Sciatic nerve (tissue), 2 donors: ENCODE data around the gene B3GNT2. TPM values are rescaled to one million over a fixed set of nuclear protein-coding genes. Genes with fewer than 3 reads are reported as not detected.

ENCODE experiments used
- ATAC-seq: fragments of 200-7000 bp; cut with Tn5 transposase; one replicate; pipeline ENCODE4 v1.9.1; 2020; ENCODE audit warnings: mild to moderate bottlenecking, moderate library complexity
- DNase-seq: peaks from one replicate; pipeline ENCODE4 v3.0.0-alpha.2; 2020; ENCODE audit warnings: low spot score
- intact Hi-C: fragments of 100-400 bp; cut with DNase I; formaldehyde crosslinking; loops from one replicate; pipeline ENCODE4 v1.14.2; 2022
- total RNA-seq: library from RNA; stranded (reverse); fragmentation: NEBNext Ultra II Directional; extraction: Animal tissue kit (Norgen Biotek cat#: 25700); gene quantifications from one replicate; pipeline ENCODE4 v1.2.1, GENCODE V29; 2021
- donor health status: DM: no; HTN: no; CAD: no.
- donor health status: DM: no; HTN: no; CAD: no.

B3GNT2 gene
- total RNA-seq, 1 donor from 2014 or later: 21.0 TPM

DNA sequence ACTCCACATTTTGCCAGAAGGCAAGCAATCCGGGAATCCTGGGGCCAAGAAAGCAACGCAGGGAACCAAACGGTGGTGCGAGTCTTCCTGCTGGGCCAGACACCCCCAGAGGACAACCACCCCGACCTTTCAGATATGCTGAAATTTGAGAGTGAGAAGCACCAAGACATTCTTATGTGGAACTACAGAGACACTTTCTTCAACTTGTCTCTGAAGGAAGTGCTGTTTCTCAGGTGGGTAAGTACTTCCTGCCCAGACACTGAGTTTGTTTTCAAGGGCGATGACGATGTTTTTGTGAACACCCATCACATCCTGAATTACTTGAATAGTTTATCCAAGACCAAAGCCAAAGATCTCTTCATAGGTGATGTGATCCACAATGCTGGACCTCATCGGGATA is 26.8 kb downstream of the B3GNT2 start:
- intact Hi-C loops: no loop called here
- DNase-seq: no peak
- ATAC-seq: no peak

DNA sequence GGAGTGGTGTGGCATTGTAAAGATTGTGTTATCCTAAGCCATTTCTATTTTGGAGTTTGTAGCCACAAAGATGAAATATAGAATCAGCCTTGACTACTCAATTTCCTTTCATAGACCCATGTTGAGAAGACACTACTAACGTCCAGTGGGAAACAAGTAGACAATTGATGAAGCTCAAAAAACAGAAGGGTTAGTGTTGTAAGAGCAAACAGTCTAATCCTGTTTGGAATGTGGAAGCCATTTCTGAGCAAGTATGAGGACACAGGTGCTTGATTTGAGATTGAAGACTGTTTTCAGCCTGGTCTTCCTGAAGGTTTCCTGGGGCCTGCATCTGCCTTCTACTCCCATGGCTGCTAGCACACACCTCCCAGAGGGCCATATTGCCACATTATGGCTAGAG is 29.1 kb downstream of the B3GNT2 start:
- DNase-seq: no peak
- ATAC-seq: no peak
- intact Hi-C loops: no loop called here

DNA sequence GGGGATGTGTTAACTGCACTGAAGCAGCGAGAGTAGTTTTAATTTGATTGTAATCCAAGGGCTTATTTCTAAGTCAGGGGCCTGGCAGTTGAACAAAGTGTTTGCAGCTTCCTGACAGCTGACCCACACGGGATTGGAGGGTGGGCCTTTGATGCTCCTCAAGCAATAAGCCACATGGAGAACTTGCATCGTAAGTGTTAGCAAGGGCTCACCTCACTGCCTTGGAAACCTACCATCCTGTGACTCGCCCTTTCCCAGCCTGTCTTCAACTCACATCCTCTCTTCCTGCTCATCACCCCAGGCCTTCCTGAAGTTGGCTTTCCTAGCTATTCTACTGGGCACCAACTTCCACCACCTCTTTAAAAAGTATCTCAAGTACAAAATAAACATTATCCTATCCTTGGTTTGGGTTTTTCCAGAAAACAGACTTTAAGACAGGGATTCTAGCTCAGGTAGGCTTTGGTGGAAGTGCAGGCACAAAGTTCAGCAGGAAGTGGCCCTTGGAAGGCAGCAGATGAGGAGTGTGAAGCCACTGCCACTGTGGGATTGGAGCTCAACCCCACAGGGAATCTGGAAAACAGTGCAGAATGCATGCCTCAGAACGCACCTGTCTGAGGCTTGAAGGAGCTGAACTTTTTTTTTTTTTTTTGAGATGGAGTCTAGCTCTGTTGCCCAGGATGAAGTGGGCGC is 31.6 kb downstream of the B3GNT2 start:
- ATAC-seq: no peak
- intact Hi-C loops: no loop called here
- DNase-seq: no peak

GRCh38 chr2:62229082-62229605 is 33.2 kb downstream of the B3GNT2 start:
- no peak for DNase-seq
- no peak for ATAC-seq
- intact Hi-C loops: no loop called here

- DNase-seq: no peak
- no peak for ATAC-seq
- intact Hi-C loops: no loop called here
Measured at GRCh38 chr2:62231541-62231940, 35.6 kb downstream of the B3GNT2 start.

DNA sequence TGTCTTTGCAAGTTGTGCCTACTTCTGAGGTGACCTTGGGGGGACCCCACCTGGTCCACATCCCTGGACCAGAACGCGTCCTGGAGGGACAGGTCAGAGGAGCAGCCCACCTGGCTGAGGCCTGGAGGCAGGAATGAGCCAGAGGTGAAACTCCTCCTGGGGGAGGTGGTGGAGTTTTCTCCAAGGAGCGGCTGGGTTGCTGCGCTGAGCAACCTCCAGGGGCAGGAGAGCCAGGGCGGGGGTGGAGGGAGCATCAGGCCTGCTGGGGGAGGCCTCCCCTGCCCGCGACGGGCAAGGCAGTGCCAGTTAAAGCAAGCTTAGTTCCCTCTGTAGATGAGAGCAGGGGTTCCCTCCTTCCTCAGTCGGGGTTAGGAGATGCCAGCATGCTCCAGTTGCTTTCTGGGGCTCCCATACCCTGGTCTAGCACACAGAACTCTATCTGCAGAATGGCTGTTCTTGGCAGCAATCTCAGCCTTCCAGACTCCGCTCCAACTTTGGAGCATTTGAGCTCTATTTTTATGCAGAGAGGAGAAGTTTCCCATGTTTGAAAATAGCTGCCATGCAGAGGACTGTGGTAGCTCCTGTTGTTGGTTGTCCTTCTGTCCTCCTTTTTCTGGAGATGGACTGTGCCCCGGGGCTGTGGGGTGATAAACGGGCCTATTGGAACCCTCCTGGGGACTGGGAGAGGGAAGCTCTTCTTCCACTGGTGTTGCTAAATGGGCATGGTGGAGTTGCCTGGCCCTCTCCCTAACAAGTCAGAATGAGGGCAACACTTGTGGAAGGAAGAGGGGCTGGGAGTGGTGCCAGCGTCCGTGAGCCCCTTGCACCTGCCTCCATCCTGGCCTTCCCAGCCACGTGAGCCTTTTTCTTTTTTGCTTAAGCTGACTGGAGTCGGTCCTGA is 39.1 kb downstream of the B3GNT2 start:
- no peak for ATAC-seq
- no peak for DNase-seq
- intact Hi-C loops: no loop called here

GRCh38 chr2:62236499-62236898 is 40.6 kb downstream of the B3GNT2 start:
- no peak for ATAC-seq
- intact Hi-C loops: no loop called here
- no peak for DNase-seq

GRCh38 chr2:62238236-62238635 is 42.3 kb downstream of the B3GNT2 start:
- DNase-seq: no peak
- no peak for ATAC-seq
- intact Hi-C loops: no loop called here

- no peak for ATAC-seq
- intact Hi-C loops: no loop called here
- DNase-seq: no peak
Measured at GRCh38 chr2:62240546-62240945, 44.6 kb downstream of the B3GNT2 start.

DNA sequence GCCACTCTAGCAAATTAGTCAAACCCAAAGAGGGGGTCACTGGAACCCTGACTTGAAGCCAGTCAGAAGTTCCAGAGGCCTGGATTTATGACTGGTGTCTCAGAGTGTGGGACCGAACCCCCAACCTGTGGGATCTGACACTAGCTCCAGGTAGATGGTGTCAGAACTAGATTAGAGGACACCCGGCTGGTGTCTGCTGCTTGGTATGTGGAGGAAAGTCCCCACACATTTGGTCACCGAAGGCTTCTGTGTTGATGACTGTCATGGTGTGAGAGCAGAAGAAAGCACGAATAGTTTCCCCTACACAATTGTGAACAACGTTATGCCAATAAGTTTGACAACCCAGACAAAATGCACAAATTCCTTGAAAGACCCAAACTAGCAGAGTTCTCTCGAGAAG is 48.1 kb downstream of the B3GNT2 start:
- DNase-seq: no peak
- ATAC-seq: no peak

GRCh38 chr2:62248226-62248625 is 52.3 kb downstream of the B3GNT2 start:
- DNase-seq: no peak
- no peak for ATAC-seq
- intact Hi-C loops: no loop called here

More for the DNA sequence above, 48.1 kb downstream of the B3GNT2 start:
- intact Hi-C loops: no loop called here

- intact Hi-C loops: no loop called here
- DNase-seq (no peak), ATAC-seq (no peak)
Measured at GRCh38 chr2:62250239-62250638, 54.3 kb downstream of the B3GNT2 start.

DNA sequence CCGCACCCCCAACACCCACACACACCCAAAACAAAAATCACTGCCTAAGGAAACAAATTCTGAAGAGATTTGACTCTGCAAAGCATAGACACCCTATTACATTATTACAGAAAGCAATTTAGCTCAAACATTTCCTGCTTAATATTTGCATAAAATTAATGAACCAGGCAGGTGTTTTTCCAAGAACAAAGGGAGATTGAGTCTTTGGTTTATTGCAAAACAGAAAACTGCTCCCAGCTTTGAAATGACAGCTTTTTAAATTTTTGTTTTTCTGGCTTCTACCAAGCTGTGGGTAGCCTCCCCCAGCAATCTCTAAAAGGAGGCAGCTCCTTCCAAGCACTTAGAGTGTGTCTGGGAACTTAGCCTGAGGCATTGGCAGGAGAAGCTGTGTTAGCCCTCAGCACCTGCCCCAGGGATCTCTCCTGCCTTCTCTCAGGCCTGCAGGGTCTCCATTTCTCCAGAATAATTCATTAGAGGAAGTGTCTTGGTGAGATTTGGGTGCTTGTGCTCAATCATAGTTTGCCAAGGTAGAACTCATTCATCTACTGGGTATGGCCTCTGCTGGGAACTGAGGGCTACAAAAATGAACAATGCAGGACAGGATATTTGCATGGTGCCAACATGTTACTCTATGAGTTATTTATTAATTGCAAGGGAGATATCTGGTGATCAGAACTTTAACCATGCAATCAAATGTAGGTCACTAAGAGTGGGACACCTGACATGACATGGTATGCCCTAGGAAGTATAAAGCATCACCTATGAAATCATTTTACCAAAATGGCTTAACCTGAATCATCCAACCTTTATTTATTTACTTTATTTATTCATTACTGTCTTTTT is 58.7 kb downstream of the B3GNT2 start:
- no peak for DNase-seq
- intact Hi-C loops: no loop called here
- no peak for ATAC-seq

GRCh38 chr2:62257466-62257865 is 61.6 kb downstream of the B3GNT2 start:
- intact Hi-C loops: no loop called here
- no peak for ATAC-seq
- no peak for DNase-seq

DNA sequence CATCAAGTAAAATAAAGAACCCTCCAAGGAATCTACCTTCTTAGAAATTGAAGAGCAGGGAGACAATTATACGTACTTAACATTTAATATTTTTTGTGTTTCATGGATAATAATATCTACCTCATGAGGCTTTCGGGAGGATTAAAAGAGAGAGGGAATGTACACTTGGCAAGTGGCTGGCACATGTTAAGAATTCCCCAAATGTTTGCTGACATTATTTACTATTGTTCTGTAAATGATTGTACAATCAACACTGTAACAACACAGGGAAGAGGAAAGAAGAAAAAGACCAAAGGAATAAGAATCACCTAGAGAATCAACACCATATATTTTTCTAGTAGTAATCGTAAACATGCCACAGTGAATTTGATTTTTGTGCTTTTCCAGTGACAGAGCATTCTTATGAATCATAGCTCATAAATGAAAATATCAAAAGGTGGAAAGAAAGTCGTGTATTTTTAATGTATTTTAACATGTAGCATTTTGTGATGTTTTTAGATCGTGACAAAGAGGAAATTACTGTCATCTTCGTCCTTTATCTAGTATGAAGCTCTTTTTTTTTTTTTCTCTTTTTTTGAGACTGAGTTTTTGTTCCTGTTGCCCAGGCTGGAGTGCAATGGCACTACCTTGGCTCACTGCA is 67.3 kb downstream of the B3GNT2 start:
- DNase-seq (no peak), ATAC-seq (no peak)
- intact Hi-C loops: no loop called here

- intact Hi-C loops: no loop called here
- DNase-seq: no peak
- no peak for ATAC-seq
Measured at GRCh38 chr2:62264186-62264585, 68.3 kb downstream of the B3GNT2 start.

- intact Hi-C loops: no loop called here
Measured at GRCh38 chr2:62265106-62265505, 69.2 kb downstream of the B3GNT2 start.

DNA sequence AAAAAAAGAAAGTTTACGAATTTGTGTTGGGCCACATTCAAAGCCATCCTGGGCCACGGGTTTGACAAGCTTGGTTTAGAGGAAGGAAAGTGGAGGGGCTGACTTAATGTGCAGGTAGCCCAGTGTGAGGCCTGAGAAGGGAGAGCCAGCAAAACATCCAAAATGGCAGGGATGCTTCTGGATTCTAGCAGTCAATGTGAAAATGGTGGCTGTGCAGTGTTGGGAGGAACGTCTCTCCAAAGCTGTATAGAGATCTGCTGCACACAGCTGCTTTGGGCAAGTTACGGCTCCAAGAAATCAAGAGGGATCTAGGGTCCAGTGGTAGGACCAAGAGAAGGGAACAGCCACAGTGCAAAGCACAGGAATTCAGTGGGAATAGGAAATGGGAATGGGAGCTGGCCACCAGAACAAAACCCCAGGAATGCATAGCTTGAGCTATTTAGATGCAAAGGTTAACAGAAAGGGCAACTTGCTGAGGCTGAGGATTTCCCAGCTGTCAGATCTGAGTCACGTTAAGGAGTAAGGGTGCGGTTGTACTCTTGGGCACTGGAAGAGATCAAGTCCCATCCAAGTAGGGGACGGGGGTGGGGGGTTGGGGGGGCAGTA is 70.6 kb downstream of the B3GNT2 start:
- ATAC-seq (no peak), DNase-seq (no peak)
- intact Hi-C loops: no loop called here

More at GRCh38 chr2:62265106-62265505, 69.2 kb downstream of the B3GNT2 start:
- no peak for ATAC-seq
- DNase-seq: no peak
